ENCODE results near the gene LHX2. TPM values are rescaled to one million over a fixed set of nuclear protein-coding genes. Genes with fewer than 3 reads are reported as not detected.

The LHX2 gene
- total RNA-seq, 1 experiment from 2014 or later = not detected

- no peak overlapping the region for H3K4me3 Mint-ChIP-seq (ENCODE audit: low read depth, unreplicated experiment)
- no peaks in the 10 kb centered on the region for H3K9me3 Mint-ChIP-seq (ENCODE audit: low read depth, unreplicated experiment)
- H3K36me3 Mint-ChIP-seq (ENCODE audit: insufficient read depth, unreplicated experiment) = no peaks in the 10 kb centered on the region
- no peaks in the 10 kb centered on the region for H3K4me1 Mint-ChIP-seq (ENCODE audit: low read depth, unreplicated experiment)
- no peak for TF ChIP-seq CTCF (IDR thresholded peaks at IDR 0.05; ENCODE audit: unreplicated experiment)
- no TSS peak for BruUV-seq (replicated peaks)
- H3K27me3 Mint-ChIP-seq (ENCODE audit: unreplicated experiment) = peaks cover 42% of the 10 kb centered on the region
- no peak for DNase-seq
- H3K27ac Mint-ChIP-seq (ENCODE audit: unreplicated experiment) = no peak overlapping the region
- intact Hi-C loops (cut with micrococcal nuclease; ENCODE audit: unreplicated experiment) = no loop called here
- CTCF ChIA-PET = no interaction called here
Observed at GRCh38 chr9:124062172-124062571, 50.6 kb downstream of the LHX2 start.

- no peak overlapping the region for H3K27ac Mint-ChIP-seq (ENCODE audit: unreplicated experiment)
- peaks cover 26% of the 10 kb centered on the region for H3K27me3 Mint-ChIP-seq (ENCODE audit: unreplicated experiment)
- no peak for TF ChIP-seq CTCF (IDR thresholded peaks at IDR 0.05; ENCODE audit: unreplicated experiment)
- H3K4me3 Mint-ChIP-seq (ENCODE audit: low read depth, unreplicated experiment) = no peak overlapping the region
- CTCF ChIA-PET = no interaction called here
- DNase-seq = no peak
- H3K4me1 Mint-ChIP-seq (ENCODE audit: low read depth, unreplicated experiment) = no peaks in the 10 kb centered on the region
- H3K36me3 Mint-ChIP-seq (ENCODE audit: insufficient read depth, unreplicated experiment) = no peaks in the 10 kb centered on the region
- intact Hi-C loops (cut with micrococcal nuclease; ENCODE audit: unreplicated experiment) = no loop called here
- no peaks in the 10 kb centered on the region for H3K9me3 Mint-ChIP-seq (ENCODE audit: low read depth, unreplicated experiment)
- no TSS peak for BruUV-seq (replicated peaks)
Observed at GRCh38 chr9:124066783-124067577, 55.4 kb downstream of the LHX2 start.

DNA sequence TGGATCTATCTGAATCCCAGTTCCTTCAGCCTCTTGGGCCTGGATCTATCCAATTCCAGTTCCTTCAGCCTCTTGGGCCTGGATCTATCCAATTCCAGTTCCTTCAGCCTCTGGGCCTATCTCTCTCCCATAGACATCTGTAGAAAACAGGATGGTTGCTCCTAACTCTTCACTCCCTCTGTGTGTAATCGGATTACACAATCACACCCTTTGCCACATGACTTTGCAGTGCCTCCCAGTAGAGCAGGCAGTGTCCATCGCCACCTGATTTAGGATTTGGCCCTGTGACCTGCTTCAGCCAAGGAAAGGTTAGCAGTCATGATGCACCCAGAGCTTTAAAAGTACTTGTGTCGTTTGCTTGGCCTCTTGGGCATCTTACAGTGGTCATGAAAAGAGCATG, 56.7 kb downstream of the LHX2 start:
- CTCF ChIA-PET = no interaction called here
- H3K27me3 Mint-ChIP-seq (ENCODE audit: unreplicated experiment) = peaks cover 39% of the 10 kb centered on the region
- BruUV-seq (replicated peaks) = no TSS peak
- H3K4me3 Mint-ChIP-seq (ENCODE audit: low read depth, unreplicated experiment) = no peak overlapping the region
- no peaks in the 10 kb centered on the region for H3K36me3 Mint-ChIP-seq (ENCODE audit: insufficient read depth, unreplicated experiment)
- DNase-seq = no peak
- H3K4me1 Mint-ChIP-seq (ENCODE audit: low read depth, unreplicated experiment) = no peaks in the 10 kb centered on the region
- intact Hi-C loops (cut with micrococcal nuclease; ENCODE audit: unreplicated experiment) = no loop called here
- no peaks in the 10 kb centered on the region for H3K9me3 Mint-ChIP-seq (ENCODE audit: low read depth, unreplicated experiment)
- no peak overlapping the region for H3K27ac Mint-ChIP-seq (ENCODE audit: unreplicated experiment)
- no peak for TF ChIP-seq CTCF (IDR thresholded peaks at IDR 0.05; ENCODE audit: unreplicated experiment)

- peaks cover 24% of the 10 kb centered on the region for H3K4me1 Mint-ChIP-seq (ENCODE audit: low read depth, unreplicated experiment)
- no peak for TF ChIP-seq CTCF (IDR thresholded peaks at IDR 0.05; ENCODE audit: unreplicated experiment)
- intact Hi-C loops (cut with micrococcal nuclease; ENCODE audit: unreplicated experiment) = no loop called here
- CTCF ChIA-PET = no interaction called here
- H3K4me3 Mint-ChIP-seq (ENCODE audit: low read depth, unreplicated experiment) = no peak overlapping the region
- DNase-seq = no peak
- H3K9me3 Mint-ChIP-seq (ENCODE audit: low read depth, unreplicated experiment) = no peaks in the 10 kb centered on the region
- H3K36me3 Mint-ChIP-seq (ENCODE audit: insufficient read depth, unreplicated experiment) = no peaks in the 10 kb centered on the region
- BruUV-seq (replicated peaks) = no TSS peak
- H3K27ac Mint-ChIP-seq (ENCODE audit: unreplicated experiment) = no peak overlapping the region
- H3K27me3 Mint-ChIP-seq (ENCODE audit: unreplicated experiment) = peaks cover 46% of the 10 kb centered on the region
Observed at GRCh38 chr9:124074746-124075145, 63.2 kb downstream of the LHX2 start.
